ENCODE data around the gene RASAL1.

RASAL1 gene

GRCh38 chr12:113070117-113070906 lies 65.2 kb downstream of the RASAL1 start:
- DNase-seq, result peak; percentile 34

DNA sequence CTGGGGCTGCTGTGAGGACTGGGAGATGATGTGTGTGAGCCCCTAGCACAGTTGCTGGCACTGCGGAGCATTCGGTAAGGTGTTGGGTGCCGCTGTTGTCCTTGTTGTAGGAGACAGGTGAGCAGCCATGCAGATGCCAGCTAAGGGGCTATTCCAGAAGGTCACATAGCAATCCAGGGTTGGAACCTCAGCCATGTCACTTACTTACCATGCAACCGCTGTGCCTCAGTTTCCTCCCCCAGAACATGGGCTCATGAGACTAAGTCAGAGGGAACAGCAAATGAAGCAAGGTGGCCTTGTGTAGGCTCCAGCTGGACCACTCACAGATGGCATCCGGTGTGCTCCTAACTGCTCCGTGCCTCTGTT lies 65.8 kb downstream of the RASAL1 start:
- no peak for DNase-seq

DNA sequence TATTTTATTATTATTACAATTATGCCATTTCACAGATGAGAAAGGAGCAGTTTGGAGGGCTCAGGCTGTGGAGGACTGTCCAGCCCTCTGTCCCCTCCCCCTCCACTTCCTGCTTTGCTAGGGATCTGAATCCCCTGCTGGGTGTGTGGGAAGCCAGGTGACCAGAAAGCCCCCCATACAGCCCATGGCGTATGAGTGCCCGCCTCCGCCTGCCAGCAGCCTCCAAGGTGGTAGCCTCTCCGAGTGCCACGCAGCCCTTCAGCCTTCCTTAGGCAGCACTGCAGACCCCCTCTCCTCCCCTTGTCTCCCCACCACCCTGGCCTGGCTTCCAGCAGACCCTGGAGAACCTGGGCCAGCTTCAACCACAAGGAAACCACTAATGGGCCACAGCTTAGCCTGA lies 66.4 kb downstream of the RASAL1 start:
- DNase-seq, result no peak

GRCh38 chr12:113067987-113068935 lies 67.3 kb downstream of the RASAL1 start:
- no peak for DNase-seq

DNA sequence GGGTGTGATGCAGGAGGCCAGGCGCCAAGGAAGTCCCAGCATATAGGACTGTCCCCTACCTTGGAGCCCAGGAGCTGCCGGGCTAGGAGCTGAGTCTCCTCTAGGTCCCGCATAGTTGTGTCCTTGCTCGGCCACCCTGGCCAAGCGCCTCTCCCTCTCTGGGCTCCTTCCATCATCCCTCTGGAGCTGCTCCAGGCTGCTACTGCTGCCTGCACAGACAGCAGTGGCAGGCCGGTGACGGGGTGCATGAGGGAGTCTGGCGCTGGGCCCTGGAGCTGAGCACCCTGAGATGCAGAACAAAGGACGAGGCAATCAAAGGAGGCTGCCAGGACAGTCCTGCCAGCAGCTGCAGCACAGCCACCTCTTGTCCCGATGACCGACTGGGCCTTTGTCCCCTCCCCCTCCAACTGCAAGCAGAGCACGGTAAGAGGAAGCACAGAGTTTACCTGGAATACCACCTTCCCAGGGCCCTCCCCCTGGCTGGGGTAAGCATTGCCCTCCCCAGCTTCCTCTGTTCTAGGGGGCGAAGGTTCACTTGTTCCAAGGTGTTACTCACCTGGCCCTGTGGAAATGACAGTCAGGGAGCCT lies 68.7 kb downstream of the RASAL1 start:
- DNase-seq, result no peak

DNA sequence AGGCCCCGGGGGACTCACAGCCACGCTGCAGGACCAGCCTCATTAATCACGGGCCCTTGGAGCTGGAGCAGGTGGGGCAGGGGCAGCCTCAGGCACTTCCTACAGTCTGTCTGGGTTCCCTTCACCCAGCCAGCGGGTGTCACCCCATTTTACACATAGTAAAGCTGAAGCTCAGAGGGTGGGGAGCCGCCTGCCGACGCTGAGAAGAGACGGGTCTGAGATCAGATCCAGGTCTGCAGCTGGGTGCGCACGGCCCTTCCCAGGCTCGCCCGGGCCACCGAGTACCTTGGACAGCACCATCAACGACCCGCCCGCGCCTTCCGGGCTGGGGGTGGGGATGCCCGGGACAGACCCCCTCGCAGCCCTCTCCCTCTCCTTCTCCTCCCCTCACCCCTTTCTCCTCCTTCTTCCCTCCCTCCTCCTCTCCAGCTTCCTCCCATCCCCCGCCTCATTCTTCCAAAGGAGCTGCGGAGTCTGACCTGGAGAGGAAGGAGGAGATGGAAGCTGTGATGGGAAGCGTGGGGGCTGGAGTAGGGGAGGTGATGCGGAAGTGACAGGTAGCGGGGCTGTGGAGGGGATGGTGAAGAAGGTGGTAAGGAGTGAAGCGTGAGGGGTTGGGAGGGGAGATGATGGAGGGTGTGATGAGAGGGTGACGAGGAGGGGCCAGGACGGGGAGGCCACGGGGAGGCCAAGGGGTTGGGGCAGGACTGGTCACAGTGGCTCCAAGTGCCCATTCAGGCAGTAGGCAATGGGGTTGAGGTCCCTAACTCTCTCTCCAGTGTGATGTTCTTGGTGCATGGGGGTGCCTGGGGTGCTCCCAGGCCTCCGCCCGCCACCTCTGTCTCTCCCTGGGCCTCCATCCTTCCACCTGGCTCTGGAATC lies 70.2 kb downstream of the RASAL1 start:
- no peak for DNase-seq

GRCh38 chr12:113064395-113065125 lies 71.0 kb downstream of the RASAL1 start:
- no peak for DNase-seq

GRCh38 chr12:113063396-113064350 lies 71.9 kb downstream of the RASAL1 start:
- no peak for DNase-seq

GRCh38 chr12:113062502-113063395 lies 72.8 kb downstream of the RASAL1 start:
- DNase-seq, result no peak

GRCh38 chr12:113061061-113061694 lies 74.4 kb downstream of the RASAL1 start:
- DNase-seq, result no peak

DNA sequence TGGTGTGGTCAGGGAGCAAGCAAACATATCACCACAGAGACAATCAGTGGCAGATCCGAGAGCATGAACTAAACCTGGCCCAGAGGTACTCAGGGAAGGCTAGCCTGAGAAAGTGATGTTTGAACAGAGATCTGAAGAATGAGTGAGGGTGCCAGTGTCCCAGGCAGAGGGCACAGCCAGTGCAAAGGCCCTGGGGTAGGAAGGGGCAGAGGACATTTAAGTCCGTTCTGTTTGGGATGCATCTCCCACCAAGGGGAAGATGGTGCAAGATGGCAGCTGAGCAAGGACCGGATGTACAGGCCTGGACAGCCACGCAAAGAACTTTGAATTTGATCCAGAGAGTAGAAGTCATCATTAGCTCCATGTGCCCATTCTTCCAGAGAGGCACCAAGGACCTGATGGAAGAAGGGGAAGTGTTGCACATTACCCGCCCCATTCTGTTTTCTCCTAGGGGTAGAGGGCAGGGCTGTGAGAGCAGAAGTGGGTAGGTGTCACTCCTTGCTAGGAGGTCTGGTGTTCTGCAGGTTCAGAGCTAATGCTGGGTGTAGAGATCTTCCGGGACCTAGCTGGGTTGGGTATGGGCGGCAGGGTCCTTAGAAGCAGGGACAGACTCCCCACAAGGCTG lies 75.1 kb downstream of the RASAL1 start:
- no peak for DNase-seq

DNA sequence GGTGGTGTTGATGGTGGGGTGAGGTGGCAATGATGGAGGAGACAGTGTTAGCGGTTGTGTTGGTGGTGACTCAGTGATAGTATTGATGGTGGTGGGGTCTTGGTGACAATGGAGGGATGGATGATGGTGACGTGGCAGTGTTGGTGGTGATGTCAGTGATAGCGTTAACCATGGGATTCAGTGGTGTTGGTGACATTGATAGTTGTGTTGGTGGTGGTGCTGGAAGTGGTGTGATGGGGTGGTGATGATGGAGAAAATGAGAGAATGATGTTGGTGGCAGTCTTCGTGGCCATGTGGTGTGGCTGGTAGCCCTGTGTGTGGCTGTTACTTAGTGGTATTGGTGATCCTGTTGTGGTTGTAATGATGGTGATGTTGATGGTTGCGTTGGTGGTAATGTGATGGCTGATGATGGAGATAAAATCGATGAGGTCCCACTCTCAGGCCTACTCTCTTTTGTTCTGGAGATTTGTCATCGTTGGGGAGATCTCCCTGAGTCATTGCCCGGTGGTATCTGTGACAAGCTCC lies 76.4 kb downstream of the RASAL1 start:
- DNase-seq, result no peak

GRCh38 chr12:113058553-113058952 lies 77.0 kb downstream of the RASAL1 start:
- DNase-seq, result no peak

GRCh38 chr12:113057565-113058485 lies 77.7 kb downstream of the RASAL1 start:
- DNase-seq, result no peak

DNA sequence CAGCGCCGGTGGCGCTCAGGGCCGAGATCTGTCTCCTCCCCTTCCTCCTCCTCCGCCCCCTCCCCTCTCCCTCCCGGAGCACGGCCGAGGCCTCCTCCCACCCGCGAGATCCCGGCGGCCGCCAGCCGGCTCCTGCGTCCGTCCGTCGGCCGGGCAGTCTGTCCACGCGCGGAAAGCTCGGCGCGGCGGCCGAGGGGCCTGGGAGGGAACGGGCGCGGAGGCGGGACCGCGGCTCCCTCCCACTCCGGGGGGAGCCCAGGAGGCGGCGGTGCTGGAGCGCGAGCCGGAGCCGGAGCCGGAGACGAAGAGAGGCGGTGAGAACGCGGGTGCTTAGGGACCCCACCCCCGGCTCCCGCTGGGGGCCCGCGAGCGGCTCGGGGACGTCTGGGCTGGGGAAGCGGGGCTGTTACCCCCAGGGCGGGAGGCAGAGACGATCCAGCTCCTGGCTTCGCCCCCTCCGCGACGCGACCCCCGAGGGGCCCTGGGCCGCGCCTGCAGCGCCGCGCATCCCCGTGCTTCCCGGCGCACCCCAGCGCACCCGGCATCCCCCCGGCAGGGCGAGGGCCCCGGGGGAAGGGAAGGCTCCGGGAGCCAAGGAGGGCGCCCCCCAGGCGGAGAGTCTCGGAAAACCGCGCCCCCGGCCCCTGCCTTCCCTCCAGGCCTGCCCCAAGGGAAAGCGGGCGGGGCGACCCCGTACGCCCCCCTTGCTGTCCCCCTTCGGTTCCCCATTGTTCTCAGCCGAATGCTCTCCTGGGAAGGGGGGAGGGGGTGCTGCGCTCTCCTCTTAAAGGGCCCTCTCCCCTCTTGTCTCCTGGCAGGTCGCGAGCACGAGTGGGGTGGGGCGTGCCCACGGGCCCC lies 78.7 kb downstream of the RASAL1 start, which contains the start of gene DTX1:
DTX1 (plus strand) TSS at position 100 of the 858 bp plus-strand sequence. CDS start 1,463 bp downstream, outside the sequence.
- no peak for DNase-seq

- DNase-seq, result no peak
Measured at GRCh38 chr12:113056381-113056630, 79.3 kb downstream of the RASAL1 start.
